Gastroesophageal sphincter (tissue), 3 donors: ENCODE data around the gene STAC3.

Experiments
- CTCF ChIP-seq, 4 experiments: fragments of 200-600 bp in 2 of 4; fragments of 450-650 bp in 2 of 4; sonication (generic) in 1 of 4; IDR thresholded peaks; one replicate each; pipeline ENCODE4 v1.5.1; 2017 to 2019; ENCODE audit warnings: antibody characterized with exemption in 4 of 4, mild to moderate bottlenecking in 2 of 4, moderate library complexity in 2 of 4
- POLR2A ChIP-seq, 2 donors: fragments of 450-650 bp; IDR thresholded peaks; one replicate each; pipeline ENCODE4 v1.6.1; 2017; ENCODE audit warnings: antibody characterized with exemption in 2 of 2, mild to moderate bottlenecking in 2 of 2, moderate library complexity in 1 of 2
- POLR2AphosphoS5 ChIP-seq: sonication (generic); formaldehyde crosslinking; IDR thresholded peaks from one replicate; pipeline ENCODE4 v1.6.1; 2017; ENCODE audit warnings: antibody characterized with exemption

GRCh38 chr12:57222286-57223190 lies 28.4 kb downstream of the STAC3 start:
- no peak for TF ChIP-seq POLR2A (IDR thresholded peaks at IDR 0.05)
- no peak for TF ChIP-seq POLR2AphosphoS5
- no peak for TF ChIP-seq CTCF (IDR thresholded peaks at IDR 0.05)
